NOMO-1 (cell line): Measurements from ENCODE around the gene AMMECR1.
A peak's percentile ranks its signal among the peaks of the same experiment; 100 is the strongest.

Source experiments
- DNase-seq, 2 experiments: peaks; one replicate each; lab custom pipeline; 2025; ENCODE audit not compliant: unreplicated experiment in 2 of 2; lab: John Stamatoyannopoulos, UW

Gene AMMECR1

GRCh38 chrX:110311437-110312230, 6.3 kb downstream of the AMMECR1 start:
- no peak for DNase-seq

GRCh38 chrX:110310896-110311295, 7.0 kb downstream of the AMMECR1 start:
- DNase-seq: no peak

- no peak for DNase-seq
These were observed 7.7 kb downstream of the AMMECR1 start for GRCh38 chrX:110310000-110310790.

- DNase-seq: no peak
These were observed 9.7 kb downstream of the AMMECR1 start for GRCh38 chrX:110308220-110308619.

GRCh38 chrX:110304884-110305283, 13.0 kb downstream of the AMMECR1 start:
- no peak for DNase-seq

GRCh38 chrX:110304371-110304770, 13.5 kb downstream of the AMMECR1 start:
- no peak for DNase-seq

GRCh38 chrX:110302975-110303374, 14.9 kb downstream of the AMMECR1 start:
- no peak for DNase-seq

GRCh38 chrX:110301194-110301593, 16.7 kb downstream of the AMMECR1 start:
- no peak for DNase-seq

- no peak for DNase-seq
These were observed 23.8 kb downstream of the AMMECR1 start for GRCh38 chrX:110294087-110294486.

GRCh38 chrX:110293658-110294057, 24.2 kb downstream of the AMMECR1 start:
- no peak for DNase-seq

- no peak for DNase-seq
These were observed 30.3 kb downstream of the AMMECR1 start for GRCh38 chrX:110287605-110288004.

GRCh38 chrX:110286106-110286505, 31.8 kb downstream of the AMMECR1 start:
- peak in 1 of 2 experiments; percentile 21 for DNase-seq

GRCh38 chrX:110284159-110284558, 33.7 kb downstream of the AMMECR1 start:
- no peak for DNase-seq

- no peak for DNase-seq
These were observed 35.0 kb downstream of the AMMECR1 start for GRCh38 chrX:110282922-110283321.

GRCh38 chrX:110281377-110281776, 36.5 kb downstream of the AMMECR1 start:
- DNase-seq: no peak

- DNase-seq: no peak
These were observed 36.9 kb downstream of the AMMECR1 start for GRCh38 chrX:110280954-110281353.

GRCh38 chrX:110277609-110278008, 40.3 kb downstream of the AMMECR1 start:
- no peak for DNase-seq

- peak; percentile 6 to 18 for DNase-seq
These were observed 41.1 kb downstream of the AMMECR1 start for GRCh38 chrX:110276778-110277177.

- DNase-seq: no peak
These were observed 49.0 kb downstream of the AMMECR1 start for GRCh38 chrX:110268886-110269285.

- DNase-seq: no peak
These were observed 49.5 kb downstream of the AMMECR1 start for GRCh38 chrX:110268395-110268794.

- no peak for DNase-seq
These were observed 50.0 kb downstream of the AMMECR1 start for GRCh38 chrX:110267874-110268273.

- DNase-seq: no peak
These were observed 52.2 kb downstream of the AMMECR1 start for GRCh38 chrX:110265661-110266060.
